NCI-H345 (cell line): Measurements from ENCODE around the gene MMP24.
"Not testable (repeated sequence)": the region's sequence is repeated elsewhere in the genome, so short reads cannot be mapped to it uniquely, and the experiment has no call there.

Source experiments
- DNase-seq: peaks from one replicate; lab custom pipeline; 2025; lab: John Stamatoyannopoulos, UW

The MMP24 gene

GRCh38 chr20:35223941-35224340 lies 2.5 kb upstream of the MMP24 start:
- no peak for DNase-seq

GRCh38 chr20:35224536-35224935 lies 2.0 kb upstream of the MMP24 start:
- DNase-seq = no peak

- DNase-seq = no peak
These were observed 968 bp upstream of the MMP24 start for GRCh38 chr20:35225319-35226125.

GRCh38 chr20:35226884-35227681 lies 593 bp downstream of the MMP24 start:
- peak; percentile 59 for DNase-seq

DNA sequence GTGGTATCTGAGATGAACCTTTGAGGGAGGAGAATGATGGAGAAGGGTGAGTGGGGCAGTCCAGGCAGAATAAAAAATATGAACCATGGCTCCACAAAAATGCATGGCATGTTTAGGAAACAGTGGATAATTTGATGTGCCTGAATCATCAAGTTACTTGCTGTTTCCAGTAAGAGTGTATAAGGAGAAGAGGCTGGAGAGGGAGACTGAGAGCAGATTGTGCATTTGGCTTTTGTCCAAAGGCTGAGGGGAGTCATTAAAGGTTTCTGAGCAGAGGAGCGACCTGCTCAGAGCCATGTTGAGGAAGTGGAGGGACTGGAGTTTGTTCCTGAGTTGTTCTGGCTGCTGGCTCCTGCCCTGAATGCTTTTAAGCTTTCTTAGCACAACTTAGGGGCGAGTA lies 6.1 kb downstream of the MMP24 start:
- peak; percentile 12 for DNase-seq

DNA sequence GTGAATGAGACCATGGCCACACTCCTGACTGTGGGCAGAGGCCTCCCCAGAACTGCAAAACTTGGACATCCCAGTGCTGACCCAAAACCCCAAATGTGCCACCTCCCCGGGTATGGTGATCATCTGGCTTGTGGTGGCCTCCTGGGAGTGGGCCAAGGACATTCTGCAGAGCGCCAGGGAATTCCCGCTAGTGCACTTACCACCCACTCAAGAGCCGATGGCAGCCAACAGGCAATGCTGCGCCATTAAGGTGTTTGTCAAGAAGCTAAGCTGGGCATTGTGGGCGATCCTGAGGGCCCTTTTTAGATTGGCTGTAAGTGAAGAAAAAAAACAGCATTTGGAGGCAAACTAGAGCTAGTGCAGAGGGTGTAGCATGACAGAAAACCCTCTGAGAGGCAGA lies 9.4 kb downstream of the MMP24 start:
- DNase-seq = no peak

DNA sequence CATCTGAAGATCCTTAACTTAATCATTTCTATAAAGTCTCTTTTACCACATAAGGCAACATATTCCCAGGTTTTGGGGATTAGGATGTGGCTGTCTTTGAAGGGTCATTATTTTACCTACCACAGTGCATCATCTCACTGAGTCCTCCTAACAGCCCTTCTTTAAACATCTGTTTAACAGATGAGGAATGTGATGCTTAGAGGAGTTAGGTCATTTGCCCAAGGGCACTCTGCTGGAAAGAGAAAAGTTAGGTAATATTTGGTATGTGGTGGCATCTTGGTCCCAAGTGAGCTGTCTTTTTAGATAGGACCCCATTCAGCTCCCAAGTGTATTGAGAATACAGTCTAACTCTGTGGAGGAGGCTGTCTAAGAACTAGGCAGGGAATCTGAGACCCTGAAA lies 11.0 kb downstream of the MMP24 start:
- DNase-seq = no peak

GRCh38 chr20:35238170-35238569 lies 11.7 kb downstream of the MMP24 start:
- no peak for DNase-seq

DNA sequence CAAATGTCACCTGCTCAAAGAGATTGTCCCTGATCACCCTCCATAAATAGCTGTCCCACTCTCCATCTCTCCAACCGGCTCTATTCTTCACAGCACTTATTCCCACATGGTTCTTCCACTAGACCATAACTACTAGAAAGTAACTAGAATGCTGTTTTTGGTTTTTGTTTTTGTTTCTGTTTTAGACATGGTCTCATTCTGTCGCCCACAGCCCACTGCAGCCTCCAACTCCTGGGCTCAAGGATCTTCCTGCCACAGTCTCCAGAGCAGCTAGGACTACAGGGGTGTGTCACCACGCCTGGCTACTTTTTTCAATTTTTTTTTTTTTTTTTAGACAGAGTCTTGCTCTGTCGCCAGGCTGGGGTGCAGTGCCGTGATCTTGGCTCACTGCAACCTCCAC lies 12.2 kb downstream of the MMP24 start:
- DNase-seq = no peak

GRCh38 chr20:35240083-35240810 lies 13.8 kb downstream of the MMP24 start:
- DNase-seq = no peak

- no peak for DNase-seq
These were observed 14.4 kb downstream of the MMP24 start for GRCh38 chr20:35240811-35241293.

- DNase-seq = no peak
These were observed 16.8 kb downstream of the MMP24 start for GRCh38 chr20:35243317-35243716.

GRCh38 chr20:35243986-35244385 lies 17.5 kb downstream of the MMP24 start:
- no peak for DNase-seq

GRCh38 chr20:35246723-35247122 lies 20.2 kb downstream of the MMP24 start:
- DNase-seq = no peak

- DNase-seq = no peak
These were observed 22.4 kb downstream of the MMP24 start for GRCh38 chr20:35248641-35249475.

- DNase-seq = no peak
These were observed 25.1 kb downstream of the MMP24 start for GRCh38 chr20:35251613-35251940.

- no peak for DNase-seq
These were observed 25.6 kb downstream of the MMP24 start for GRCh38 chr20:35252037-35252461.

DNA sequence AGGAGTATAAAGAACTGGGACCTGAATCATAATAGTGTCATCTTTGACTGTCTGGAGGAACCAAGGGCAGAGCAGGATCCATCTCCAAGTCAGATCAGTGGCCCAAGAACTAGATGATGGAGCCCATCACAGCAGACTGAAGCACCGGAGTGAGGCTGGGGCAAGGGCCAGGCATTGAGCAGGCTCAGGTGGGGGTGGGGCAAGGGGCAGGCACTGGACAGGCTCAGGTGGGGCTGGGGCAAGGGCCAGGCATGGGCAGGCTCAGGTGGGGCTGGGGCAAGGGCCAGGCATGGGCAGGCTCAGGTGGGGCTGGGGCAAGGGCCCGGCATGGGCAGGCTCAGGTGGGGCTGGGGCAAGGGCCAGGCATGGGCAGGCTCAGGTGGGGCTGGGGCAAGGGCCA lies 26.1 kb downstream of the MMP24 start:
- not testable (repeated sequence) for DNase-seq

- no peak for DNase-seq
These were observed 26.5 kb downstream of the MMP24 start for GRCh38 chr20:35253010-35253409.

DNA sequence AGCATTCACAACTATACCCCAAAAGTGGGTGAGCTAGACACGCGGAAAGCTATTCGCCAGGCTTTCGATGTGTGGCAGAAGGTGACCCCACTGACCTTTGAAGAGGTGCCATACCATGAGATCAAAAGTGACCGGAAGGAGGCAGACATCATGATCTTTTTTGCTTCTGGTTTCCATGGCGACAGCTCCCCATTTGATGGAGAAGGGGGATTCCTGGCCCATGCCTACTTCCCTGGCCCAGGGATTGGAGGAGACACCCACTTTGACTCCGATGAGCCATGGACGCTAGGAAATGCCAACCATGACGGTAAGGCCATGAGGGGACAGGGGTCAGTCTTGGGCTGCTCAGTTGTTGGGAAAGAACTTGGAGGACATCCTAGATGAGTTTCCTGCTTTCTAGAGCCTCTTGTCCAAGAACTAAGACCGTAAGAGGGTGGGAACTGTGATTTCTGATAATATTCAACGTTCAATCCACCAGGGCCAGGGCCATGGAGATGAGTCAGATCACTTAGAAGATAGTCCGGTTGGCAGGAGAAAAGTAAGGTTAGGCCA lies 28.0 kb downstream of the MMP24 start:
- DNase-seq = no peak

GRCh38 chr20:35257175-35257909 lies 30.9 kb downstream of the MMP24 start:
- no peak for DNase-seq
